Measurements from ENCODE around the gene CAD. TPM values are rescaled to one million over a fixed set of nuclear protein-coding genes. Genes with fewer than 3 reads are reported as not detected.

Gene CAD
- polyA plus RNA-seq, 1 donor from 2014 or later = 14.2 TPM

DNA sequence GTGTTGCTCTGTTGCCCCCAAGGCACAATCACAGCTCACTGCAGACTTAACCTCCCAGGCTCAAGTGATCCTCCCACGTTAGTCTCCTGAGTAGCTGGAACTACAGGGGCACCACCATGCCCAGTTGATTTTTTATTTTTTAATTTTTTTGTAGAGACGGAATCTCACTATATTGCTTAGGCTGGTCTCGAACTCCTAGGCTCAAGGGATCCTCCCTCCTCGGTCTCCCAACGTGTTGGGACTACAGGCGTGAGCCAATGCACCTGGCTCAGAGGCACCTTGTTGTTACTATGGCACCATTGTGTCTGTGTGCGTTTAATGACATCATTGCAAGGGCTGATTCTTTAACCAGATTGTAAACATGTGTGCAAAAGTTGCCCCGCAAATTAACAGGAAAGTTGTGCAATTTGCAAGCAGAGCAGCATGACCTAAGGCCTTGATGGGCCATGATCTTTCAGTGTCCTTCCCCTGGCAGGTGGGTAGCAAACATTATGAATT is 45.8 kb upstream of the CAD start:
- Histone ChIP-seq H3K4me3 (ENCODE audit: low read length) (no peak overlapping the region), H4K20me1 (ENCODE audit: insufficient read depth) (no peaks in the 10 kb centered on the region)
- TF ChIP-seq REST (IDR thresholded peaks at IDR 0.05; ENCODE audit: borderline replicate concordance) (no peak), SMC3 (conservative IDR thresholded peaks at IDR 0.05; ENCODE audit: poor library complexity) (no peak), TAF1 (IDR thresholded peaks at IDR 0.05; ENCODE audit: low read depth) (no peak), POLR2AphosphoS5 (IDR thresholded peaks at IDR 0.05) (no peak), EP300 (conservative IDR thresholded peaks at IDR 0.05; ENCODE audit: poor library complexity, severe bottlenecking) (no peak), MXI1 (conservative IDR thresholded peaks at IDR 0.05; ENCODE audit: poor library complexity, severe bottlenecking) (no peak)
- TF ChIP-seq, protein P1, sequence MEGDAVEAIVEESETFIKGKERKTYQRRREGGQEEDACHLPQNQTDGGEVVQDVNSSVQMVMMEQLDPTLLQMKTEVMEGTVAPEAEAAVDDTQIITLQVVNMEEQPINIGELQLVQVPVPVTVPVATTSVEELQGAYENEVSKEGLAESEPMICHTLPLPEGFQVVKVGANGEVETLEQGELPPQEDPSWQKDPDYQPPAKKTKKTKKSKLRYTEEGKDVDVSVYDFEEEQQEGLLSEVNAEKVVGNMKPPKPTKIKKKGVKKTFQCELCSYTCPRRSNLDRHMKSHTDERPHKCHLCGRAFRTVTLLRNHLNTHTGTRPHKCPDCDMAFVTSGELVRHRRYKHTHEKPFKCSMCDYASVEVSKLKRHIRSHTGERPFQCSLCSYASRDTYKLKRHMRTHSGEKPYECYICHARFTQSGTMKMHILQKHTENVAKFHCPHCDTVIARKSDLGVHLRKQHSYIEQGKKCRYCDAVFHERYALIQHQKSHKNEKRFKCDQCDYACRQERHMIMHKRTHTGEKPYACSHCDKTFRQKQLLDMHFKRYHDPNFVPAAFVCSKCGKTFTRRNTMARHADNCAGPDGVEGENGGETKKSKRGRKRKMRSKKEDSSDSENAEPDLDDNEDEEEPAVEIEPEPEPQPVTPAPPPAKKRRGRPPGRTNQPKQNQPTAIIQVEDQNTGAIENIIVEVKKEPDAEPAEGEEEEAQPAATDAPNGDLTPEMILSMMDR (IDR thresholded peaks at IDR 0.05; ENCODE audit: poor library complexity, severe bottlenecking) = no peak

DNA sequence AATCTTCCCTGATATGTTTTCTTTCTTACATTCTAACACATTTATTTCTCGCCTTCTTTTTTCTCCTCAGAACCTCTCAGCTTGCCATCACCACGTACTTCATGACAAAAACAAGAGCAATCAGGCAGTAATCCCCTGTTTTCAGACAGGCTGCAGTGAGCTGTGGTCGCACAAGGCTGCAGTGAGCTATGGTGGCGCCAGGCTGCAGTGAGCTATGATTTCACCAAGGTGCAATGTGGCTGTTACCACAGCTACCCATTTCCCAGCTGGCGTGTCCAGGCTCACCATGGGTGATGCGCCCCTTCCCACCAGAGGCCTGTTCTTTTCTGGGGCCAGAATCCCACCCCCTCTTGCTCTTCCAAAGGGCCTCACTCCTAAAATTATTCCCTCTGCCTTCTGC is 42.5 kb upstream of the CAD start:
- H3K4me3 ChIP-seq (ENCODE audit: low read length) = no peak overlapping the region
- no peak overlapping the region for H3K4me2 ChIP-seq (ENCODE audit: low read length)
- H2AFZ ChIP-seq (ENCODE audit: low read depth, low read length) = no peak overlapping the region
- TF ChIP-seq, protein P1 (IDR thresholded peaks at IDR 0.05; ENCODE audit: poor library complexity, severe bottlenecking) = no peak
- TF ChIP-seq MXI1 (conservative IDR thresholded peaks at IDR 0.05; ENCODE audit: poor library complexity, severe bottlenecking) (no peak), SMC3 (conservative IDR thresholded peaks at IDR 0.05; ENCODE audit: poor library complexity) (no peak), POLR2AphosphoS5 (IDR thresholded peaks at IDR 0.05) (no peak), RAD21 (conservative IDR thresholded peaks at IDR 0.05) (no peak), EZH2 (IDR thresholded peaks at IDR 0.05; ENCODE audit: borderline replicate concordance, insufficient read depth, low read length, poor library complexity, severe bottlenecking) (no peak), EP300 (conservative IDR thresholded peaks at IDR 0.05; ENCODE audit: poor library complexity, severe bottlenecking) (no peak), TAF1 (IDR thresholded peaks at IDR 0.05; ENCODE audit: low read depth) (no peak), REST (IDR thresholded peaks at IDR 0.05; ENCODE audit: borderline replicate concordance) (no peak)
- no peaks in the 10 kb centered on the region for H3K79me2 ChIP-seq (replicated peaks; ENCODE audit: insufficient read depth, low read length)
- no peak overlapping the region for H3K27ac ChIP-seq (ENCODE audit: low read length)
- H3K9ac ChIP-seq (ENCODE audit: low read length) = no peak overlapping the region
- H3K27me3 ChIP-seq (ENCODE audit: insufficient read depth, low read depth, low read length) = no peaks in the 10 kb centered on the region
- no peaks in the 10 kb centered on the region for H3K9me2 ChIP-seq (ENCODE audit: insufficient read depth, low read length)
- H3K36me3 ChIP-seq (ENCODE audit: insufficient read depth, low read length) = no peaks in the 10 kb centered on the region
- no peaks in the 10 kb centered on the region for H4K20me1 ChIP-seq (ENCODE audit: insufficient read depth)
- H3K9me3 ChIP-seq (ENCODE audit: low read length) = no peaks in the 10 kb centered on the region
- H3F3A ChIP-seq (ENCODE audit: insufficient read depth, low read length, poor library complexity, severe bottlenecking) = no peaks in the 10 kb centered on the region

More for the DNA sequence above, 45.8 kb upstream of the CAD start:
- no peak overlapping the region for H3K4me2 ChIP-seq (ENCODE audit: low read length)
- H2AFZ ChIP-seq (ENCODE audit: low read depth, low read length) = no peak overlapping the region
- no peak overlapping the region for H3K27ac ChIP-seq (ENCODE audit: low read length)
- H3K27me3 ChIP-seq (ENCODE audit: insufficient read depth, low read depth, low read length) = no peaks in the 10 kb centered on the region
- H3K36me3 ChIP-seq (ENCODE audit: insufficient read depth, low read length) = no peaks in the 10 kb centered on the region
- no peaks in the 10 kb centered on the region for H3F3A ChIP-seq (ENCODE audit: insufficient read depth, low read length, poor library complexity, severe bottlenecking)
- H3K79me2 ChIP-seq (replicated peaks; ENCODE audit: insufficient read depth, low read length) = no peaks in the 10 kb centered on the region
- H3K9ac ChIP-seq (ENCODE audit: low read length) = no peak overlapping the region
- H3K9me2 ChIP-seq (ENCODE audit: insufficient read depth, low read length) = no peaks in the 10 kb centered on the region
- no peaks in the 10 kb centered on the region for H3K9me3 ChIP-seq (ENCODE audit: low read length)

Measured in neural cell (in vitro differentiated cells).